HG02763 (cell line): ENCODE measurements around the gene ZBTB46.

Experiments
- ATAC-seq: cut with Tn5 transposase; IDR thresholded peaks from one replicate; pipeline ENCODE4 v1.9.1; 2021; ENCODE audit warnings: mild to moderate bottlenecking, moderate library complexity; ENCODE audit not compliant: unreplicated experiment

The ZBTB46 gene

DNA sequence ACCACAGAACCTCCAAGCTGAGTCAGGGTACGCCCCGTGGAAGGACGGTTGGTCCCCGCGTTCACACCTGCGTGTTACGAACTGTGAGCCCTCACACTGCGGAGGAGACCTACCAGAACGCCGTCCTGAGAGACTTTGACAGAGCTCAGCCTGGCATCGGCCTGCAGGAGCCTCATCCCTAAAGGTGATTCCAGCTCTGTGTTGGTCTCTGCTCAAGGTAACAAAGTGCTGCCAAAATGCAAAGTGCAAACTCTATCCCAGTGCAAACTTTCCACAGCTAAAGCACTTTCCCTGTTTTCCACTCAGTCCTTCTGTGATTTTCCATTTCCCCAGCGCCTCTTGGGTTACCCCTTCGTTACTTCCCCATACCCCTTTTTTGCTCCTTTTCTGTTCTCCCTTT is 8.6 kb upstream of the ZBTB46 start:
- no peak for ATAC-seq

DNA sequence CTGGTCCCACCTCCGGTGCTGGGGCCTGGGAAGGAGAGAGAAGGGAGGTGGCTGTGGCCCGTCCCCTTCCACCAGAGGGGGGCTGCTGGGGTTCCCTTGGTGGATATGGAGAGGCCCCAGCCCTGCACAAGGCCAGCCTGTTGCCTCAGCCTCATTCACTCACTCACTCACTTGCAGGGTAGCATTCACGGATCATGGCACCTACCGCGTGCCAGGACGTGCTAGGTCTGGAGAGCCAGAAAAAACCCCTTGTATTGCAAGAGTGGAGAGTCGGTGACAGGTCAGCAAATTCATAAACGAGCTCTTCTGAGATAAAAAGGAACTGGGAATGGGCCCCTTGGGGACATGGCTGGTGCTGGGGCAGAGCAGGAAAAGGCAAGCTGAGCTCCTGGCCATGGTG is 6.4 kb upstream of the ZBTB46 start:
- no peak for ATAC-seq

DNA sequence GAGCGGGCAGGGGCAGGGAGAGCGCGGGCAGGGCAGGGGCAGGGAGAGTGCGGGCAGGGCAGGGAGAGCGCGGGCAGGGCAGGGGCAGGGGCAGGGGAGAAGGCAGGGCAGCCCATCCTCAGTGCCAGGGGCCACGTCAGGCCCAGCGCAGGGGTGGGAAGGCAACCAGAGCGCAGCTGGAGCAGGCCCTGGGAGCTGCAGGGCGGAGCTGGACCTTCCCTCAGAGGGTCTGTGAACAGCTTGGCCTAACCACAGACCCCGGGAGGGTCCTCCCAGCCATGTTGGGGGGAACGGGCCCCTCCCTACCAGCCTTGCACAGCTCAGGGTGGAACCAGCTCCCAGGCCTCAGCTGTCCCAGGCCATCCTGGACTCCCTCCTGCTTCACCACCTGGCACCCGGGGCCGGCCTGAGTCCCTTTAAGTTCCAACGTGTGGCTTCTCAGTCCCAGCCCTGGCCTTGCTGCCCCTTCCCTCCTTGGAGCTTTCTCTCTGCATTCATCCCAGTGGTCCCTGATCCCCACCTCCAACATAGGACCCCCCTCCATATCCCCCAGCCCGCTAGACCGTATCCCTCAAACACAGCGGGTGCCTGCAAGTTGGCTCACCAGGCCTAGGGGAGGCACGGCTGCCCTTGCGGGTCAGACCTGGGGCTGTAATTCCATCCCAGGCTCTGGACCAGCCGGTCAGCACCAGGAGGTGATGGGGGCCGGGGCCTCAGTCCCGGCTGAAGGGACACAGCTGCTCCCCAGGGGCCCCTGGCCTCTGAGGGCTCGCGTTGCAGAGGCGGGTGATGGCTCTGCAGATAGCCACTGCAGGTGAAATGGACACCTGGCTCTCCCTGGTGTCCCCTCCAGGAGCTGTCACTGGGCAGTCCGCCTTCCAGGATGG is 5.6 kb upstream of the ZBTB46 start:
- no peak for ATAC-seq

DNA sequence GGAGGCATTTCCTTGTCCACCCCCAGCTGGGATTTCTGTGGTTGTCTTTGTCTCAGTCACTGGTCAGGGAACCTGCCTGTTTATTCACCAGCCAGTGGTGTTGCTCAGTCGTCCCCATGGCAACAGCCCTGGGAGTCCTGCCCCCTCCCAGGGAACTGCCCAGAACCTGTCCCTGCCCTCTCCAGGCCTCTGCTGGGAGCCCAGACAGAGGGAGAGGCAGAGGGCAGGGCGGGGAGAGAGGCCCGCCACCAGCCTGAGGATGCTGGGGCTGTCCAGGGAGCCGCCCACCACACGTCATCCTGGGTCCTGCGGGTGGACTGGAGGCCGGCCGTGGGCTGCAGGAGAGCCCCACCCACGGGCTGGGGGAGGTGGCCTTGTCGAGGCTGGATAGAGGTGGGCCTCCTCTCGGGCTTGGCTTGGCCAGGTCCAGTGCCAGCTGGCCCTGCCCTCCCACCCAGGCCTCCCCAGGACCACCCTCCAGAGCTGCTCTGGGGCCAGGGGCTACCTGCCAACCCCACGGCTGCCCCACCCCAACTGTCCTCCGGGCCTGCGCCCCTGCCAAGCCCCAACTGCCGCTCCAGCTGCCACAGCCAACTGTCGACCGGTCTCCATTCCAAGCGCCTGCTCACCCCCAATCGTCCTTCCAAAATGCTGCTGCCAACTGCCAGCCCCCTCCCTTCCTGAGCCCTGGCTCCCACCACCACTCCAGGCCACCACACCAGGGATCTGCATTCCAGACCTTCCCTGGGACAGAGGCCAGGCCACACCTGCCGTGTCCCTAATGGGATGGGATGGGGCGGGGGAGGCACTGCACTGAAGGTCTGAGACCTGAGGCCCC is 4.2 kb upstream of the ZBTB46 start:
- no peak for ATAC-seq

DNA sequence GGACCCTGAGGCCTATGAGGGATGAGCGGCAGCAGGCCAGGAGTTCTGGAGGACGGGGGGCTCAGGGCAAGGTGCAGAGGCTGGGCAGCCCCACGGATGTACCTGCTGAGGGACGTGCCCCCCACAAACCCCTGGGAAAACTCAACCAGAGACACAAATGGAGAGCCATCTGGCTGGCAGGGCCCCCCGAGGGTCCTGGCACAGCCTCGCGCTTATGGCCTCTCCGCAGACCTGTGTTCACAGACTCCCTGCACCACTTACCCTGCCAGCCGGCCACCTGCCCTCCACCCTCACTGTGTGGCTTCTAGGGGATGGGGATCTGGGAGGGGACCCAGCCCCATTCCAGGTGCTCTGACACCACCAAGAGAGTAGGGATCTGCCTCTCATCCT is 3.4 kb upstream of the ZBTB46 start:
- no peak for ATAC-seq

DNA sequence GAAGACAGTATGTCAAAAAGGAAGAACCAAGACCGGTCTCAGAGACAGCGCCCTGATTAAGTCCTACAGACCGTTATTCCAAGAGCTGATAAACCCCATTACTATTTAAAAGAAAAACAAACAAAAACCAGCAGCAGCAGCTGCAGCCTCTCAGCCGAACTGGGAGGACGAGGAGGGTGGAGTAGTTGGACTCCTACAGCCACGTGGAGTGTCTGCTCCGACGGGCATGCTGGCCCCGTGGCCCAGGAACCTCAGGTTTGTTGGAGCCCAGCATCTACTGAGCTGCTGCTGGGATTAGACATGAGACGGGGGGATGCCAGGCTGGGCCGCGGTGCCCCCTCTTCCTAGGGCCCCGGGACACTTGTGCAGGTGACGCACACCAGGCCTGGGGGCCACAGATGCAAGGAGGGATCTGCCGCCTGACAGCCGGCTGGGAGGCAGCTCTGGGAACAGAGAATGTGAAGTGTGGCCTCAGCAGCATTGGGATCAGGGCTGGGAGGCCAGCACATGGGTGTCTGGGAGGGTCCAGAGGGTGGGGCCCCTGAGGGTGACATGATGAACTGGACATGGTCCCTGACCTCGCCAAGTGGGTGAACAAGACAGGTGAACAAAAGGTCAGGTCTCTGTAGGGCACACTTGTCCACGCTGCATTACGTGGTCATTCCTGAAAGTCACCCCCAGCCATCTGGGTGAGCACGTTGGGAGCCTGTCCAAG is 2.9 kb upstream of the ZBTB46 start:
- ATAC-seq = no peak

DNA sequence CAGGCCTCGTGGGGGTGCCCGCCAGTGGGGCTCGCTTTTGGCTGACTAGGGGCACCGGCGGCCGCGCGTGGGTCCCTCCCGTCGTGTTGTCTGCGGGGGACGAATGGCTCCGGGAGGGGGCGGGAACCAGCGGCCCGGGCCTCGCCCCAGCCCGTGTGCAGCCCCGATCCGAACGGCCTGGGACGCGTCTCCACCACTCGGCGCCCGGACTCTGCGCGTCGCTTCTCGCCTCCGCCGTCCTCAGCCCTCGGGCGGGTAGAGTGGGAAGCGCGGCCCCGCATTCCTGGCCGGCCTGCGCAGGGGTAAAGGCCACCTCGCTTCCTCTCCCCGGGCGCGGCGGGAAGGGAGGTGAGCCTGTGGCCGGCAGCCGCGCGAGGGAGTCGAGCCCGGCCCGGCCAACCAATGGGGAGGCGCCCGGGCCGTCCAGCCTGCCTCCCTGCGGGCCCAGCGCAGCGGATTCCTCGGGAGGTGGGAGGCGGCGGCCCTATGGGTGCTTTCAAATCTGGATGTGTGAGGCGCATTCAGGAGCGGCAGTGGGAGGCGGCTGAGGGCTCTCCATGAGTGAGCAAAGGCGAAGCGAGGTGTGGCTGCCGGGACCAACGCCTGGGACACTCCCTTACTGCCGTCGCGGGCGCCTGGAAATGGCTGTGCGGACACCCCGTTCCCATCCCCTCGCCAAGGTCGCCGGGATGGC is 1.1 kb upstream of the ZBTB46 start:
- peak; percentile 4 for ATAC-seq

DNA sequence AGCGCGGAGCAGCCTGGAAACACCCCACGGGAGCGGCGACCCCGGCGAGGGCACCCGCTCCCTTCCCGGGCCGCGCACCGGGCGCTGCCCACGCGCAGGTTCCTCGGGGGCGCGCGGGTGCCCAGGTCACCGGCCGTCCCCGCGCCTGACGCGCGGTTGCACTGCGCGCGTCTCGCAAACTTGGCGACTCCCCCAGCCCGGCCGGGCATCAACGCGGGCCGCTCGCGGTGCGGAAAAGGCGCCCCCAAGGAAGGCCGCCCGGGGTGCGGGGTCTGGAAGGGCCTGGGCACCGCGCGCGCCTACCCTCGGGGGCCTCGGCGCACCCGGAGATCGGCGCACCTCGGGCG is 555 bp upstream of the ZBTB46 start:
- ATAC-seq = peak; percentile 16

DNA sequence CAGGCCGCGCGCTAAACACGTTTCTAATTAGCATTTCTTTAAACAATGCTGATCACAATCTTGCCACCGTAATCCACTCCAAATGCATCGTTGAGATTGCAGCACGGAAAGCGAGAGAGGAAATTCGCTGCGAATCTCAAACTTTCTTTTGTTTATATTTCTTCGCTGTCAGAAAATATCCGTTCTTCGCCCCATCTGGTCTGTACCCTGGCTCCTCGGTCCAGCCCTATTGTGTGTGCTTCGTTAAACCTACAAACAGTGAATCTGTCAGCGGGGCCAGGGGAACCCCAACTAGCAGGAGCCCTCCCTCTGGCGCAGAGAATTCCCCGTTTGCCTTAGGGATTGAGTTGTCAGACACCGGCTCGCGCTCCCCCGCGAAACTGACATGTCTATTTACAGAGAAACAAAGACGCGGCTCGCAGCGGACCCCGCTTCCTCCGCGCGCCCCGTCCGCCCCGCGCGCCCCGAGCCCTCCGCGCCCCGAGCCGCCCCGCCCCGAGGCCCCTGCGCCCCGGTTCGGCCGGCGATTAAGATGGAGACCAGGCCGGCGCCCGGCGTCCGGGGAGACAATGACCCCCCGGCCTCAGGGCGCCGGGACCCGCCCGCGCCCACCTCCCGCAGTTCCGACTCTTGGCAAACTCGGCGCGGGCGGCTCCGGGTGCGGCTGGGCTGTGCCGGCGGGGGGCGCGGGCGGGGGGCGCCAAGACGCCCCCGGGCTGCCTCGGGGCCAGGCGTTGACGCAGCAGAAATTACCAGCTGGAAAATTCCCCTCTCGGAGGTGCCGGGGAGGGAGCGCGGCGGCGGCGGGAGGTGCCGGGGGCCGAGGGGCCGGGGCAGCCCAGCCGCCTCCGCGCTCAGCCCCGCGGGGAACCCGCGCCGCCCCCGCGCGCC is 874 bp downstream of the ZBTB46 start:
- peak; percentile 3 for ATAC-seq

DNA sequence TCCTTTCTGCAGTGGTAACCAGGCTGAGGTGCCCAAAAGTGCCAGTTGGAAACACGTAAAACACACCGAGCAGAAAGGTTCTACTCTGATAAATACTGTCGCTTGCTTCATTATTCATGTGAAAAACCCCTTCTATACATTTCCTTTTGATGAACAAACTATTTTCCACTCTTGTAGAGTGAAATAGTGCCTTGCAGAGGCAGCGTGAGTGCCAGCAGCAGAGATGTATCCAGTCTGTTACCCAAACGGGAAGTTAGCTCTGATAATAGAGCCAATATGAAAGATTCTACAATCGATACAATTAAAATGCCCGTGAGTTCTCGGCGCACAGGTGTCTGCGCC is 1.5 kb downstream of the ZBTB46 start:
- no peak for ATAC-seq

DNA sequence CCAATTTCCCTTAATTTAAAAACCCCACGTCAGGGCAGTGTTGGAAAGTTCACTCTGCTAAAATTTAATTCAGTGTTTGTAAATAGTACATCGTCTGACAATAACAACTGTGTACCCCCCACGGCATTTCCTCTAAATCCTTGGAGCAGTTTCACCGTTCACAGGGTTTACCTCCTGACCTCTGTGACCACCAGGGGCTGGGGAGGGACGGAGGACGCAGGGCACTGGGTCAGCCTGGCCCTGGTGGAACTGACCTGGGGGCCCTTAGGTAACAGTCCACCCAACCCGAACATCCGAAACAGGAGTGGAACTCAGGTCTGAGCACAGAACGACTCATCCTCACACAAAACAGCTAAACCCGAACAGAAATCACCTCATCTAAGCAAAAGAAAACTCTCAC is 2.1 kb downstream of the ZBTB46 start:
- no peak for ATAC-seq

DNA sequence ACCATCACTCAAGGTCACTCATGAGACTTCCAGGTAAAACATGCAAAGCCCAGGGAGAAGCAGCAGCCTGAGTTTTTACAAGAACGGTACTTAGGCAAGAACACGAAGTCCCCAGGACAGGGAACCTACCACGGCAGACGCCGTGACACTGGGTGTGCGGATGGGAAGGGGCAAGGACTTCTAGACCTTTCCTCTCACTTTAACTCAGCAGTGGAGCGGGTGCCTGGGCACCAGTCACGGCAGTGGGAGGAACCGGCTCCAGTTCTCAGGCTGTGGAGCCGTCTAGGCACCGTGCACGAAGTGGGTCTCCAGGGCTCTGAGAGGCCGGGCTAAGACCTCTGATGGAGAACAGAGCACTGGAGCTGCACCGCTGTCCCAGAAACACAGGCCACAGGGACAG is 2.5 kb downstream of the ZBTB46 start:
- ATAC-seq = no peak

DNA sequence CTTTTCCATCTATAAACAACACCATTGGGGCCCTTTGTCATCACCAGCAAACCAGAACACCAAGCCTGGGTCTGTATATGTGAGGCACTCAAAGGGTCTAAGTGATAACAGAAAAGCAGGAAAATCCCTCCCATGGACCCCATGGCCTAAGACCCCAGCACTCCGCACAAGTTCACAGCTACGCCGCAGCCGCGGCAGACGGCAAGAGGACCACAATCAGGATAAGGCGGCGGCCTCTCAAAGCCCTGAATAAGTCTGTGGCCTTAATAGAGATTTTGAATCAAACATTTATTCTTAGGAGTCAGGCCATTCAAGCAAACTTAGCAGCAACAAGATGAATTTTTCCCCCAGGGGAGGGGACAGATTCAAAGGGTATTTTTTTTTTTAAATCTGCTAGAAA is 2.9 kb downstream of the ZBTB46 start:
- no peak for ATAC-seq

DNA sequence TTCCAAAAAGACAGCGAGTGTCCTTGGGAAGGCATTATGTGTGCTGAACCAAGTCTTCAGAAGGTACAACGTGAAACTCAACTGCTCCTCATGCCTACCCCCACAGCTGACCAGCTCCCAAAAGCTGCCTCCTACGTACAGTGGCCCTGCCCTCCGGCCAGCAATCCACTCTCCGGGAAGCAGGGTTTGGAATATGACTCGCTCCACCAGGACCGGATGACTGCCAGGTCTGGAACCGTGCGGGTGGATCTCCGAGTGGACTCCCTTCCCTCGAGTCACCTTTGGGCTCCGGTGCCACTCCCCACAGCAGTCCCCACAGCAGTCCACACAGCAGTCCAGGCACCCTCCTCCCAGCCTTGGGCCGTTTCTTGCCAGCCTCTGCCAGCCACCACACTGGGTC is 4.3 kb downstream of the ZBTB46 start:
- ATAC-seq = no peak

DNA sequence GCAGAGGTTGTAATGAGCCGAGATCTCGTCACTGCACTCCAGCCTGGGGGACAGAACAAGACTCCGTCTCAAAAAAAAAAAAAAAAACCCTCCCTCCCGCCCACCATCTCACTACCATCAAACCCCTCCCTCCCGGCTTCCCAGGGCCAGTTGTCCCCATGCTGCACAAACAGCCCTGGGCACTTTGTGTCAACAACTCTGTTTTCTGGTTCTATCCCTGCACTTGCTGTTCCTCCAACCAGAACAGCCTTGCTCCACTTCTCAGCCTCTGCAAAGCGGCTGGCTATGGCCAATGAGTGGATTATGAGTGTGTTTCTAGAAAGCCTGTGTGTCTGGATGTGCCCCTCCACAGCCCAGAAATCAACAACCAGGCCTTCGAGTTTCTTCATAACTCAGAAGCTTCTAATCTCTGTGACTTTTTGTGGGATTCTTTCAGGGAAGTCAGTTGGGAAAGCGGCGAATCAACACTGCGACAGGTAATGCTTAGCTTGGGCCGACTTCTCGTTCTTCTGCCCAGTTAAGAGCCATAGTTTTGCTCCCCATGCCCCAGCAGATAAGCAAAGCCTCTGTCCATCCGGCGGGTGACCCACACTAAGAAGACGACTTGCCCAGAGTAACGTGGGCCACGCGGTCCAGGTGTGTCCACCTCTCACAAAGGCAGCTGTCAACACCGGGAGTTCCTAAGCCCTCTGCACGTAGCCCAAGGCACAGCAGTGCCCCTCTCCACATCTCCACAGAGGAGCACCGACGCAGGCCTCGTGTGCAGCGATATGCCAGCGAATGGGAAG is 5.5 kb downstream of the ZBTB46 start:
- ATAC-seq = no peak

DNA sequence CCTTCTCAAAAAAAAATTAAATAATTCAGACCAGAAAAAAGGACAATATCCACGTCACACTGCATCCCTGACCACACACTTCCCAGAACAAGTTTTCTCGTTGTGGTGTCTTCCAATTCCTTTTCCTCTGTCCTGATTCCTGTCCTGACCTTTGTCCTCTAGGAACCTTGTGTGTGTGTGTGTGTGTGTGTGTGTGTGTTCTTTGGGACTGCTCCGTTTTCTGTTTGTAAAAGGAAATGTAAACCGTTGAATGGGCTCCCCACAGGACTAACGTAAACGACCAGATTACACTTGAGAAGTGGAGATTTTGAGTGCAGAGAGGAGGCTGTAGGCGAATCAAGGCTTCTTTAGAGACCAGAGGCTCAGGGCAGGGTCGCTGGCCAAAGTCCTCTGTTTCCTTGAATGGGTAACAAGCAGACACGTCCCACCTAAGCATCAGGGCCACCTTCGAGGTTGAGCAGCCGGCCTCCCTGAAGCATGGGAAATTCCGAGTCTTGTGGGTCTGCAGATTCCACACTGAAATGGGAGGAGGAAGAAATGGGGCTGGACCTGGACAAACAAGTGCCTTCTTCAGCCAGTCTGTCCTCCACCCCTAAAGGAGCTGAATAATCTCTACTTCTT is 7.3 kb downstream of the ZBTB46 start:
- no peak for ATAC-seq

DNA sequence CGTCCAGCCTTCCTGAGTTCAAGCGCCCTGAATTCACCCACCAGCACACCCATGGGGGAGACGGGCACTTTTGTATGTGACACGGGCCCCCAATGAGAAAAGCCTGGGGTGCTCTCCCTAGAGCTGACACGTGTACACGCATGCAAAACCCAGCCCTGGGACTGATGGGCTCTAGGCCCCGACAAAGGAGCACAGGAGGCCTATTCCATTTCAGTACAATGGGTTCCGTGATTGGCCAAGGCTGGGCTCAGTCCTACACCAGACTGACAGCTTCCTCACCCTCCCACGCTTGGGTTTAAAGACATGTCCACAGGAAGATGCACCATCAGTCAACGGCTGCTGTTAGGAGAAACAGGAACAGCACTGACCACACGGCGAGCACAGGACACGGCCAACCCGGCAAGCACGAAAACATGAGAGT is 8.8 kb downstream of the ZBTB46 start:
- ATAC-seq = no peak

DNA sequence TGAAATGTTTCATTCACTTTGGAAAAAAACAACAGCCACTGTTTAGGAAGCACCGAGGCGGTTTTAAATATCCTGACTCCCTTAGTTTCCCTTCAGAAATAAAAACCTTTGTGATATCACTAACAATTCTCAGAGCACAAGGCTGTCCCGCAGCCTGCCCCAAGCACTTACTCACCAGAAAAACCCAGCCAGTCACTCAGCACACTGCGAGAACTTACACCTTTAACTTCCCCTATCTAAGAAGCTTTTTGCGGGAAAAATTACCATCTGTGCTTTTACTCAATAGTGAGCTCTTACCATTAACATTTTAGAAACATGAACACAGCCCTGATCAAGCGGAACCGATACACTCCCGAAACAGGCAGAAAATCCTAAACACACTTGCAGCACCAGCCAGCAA is 9.3 kb downstream of the ZBTB46 start:
- ATAC-seq = no peak
